Breast epithelium (tissue), 4 donors: ENCODE results near the gene CYTIP. TPM values are rescaled to one million over a fixed set of nuclear protein-coding genes. Genes with fewer than 3 reads are reported as not detected.

Source experiments
- DNase-seq, 2 donors: peaks; one replicate each; pipeline ENCODE4 v3.0.0-alpha.2; 2019; ENCODE audit warnings: low spot score in 2 of 2
- H3K27ac ChIP-seq, 2 donors: fragments of 200-600 bp; sonication (generic) in 1 of 2; one replicate each; pipeline ENCODE4 v1.5.1; 2016 to 2019; ENCODE audit warnings: mild to moderate bottlenecking in 1 of 2
- H3K27me3 ChIP-seq, 2 donors: fragments of 200-600 bp; sonication (generic) in 1 of 2; one replicate each; pipeline versions ENCODE4 v1.5.1 to v1.6.0; 2017 to 2019; ENCODE audit warnings: control low read depth in 1 of 2, mild to moderate bottlenecking in 1 of 2
- H3K36me3 ChIP-seq: fragments of 200-600 bp; one replicate; pipeline ENCODE4 v1.5.1; 2019
- H3K4me1 ChIP-seq, 2 donors: fragments of 200-600 bp; sonication (generic); one replicate each; pipeline ENCODE4 v1.5.1; 2016 to 2019; ENCODE audit warnings: control low read depth in 1 of 2
- H3K4me3 ChIP-seq, 3 donors: fragments of 200-600 bp; sonication (generic); 1 replicate in 2 of 3; 2 replicates in 1 of 3; pipeline ENCODE4 v1.5.1; 2016 to 2019; ENCODE audit warnings: mild to moderate bottlenecking in 3 of 3, moderate library complexity in 2 of 3
- H3K9me3 ChIP-seq, 2 donors: fragments of 200-600 bp; sonication (generic) in 1 of 2; one replicate each; pipeline ENCODE4 v1.5.1; 2016 to 2019; ENCODE audit warnings: control low read depth in 1 of 2
- CTCF ChIP-seq, 3 donors: fragments of 450-650 bp; IDR thresholded peaks; one replicate each; pipeline ENCODE4 v1.5.1; 2016 to 2017; ENCODE audit warnings: antibody characterized with exemption in 3 of 3, mild to moderate bottlenecking in 3 of 3, moderate library complexity in 3 of 3
- POLR2A ChIP-seq: fragments of 450-650 bp; IDR thresholded peaks from one replicate; pipeline ENCODE4 v1.6.1; 2016; ENCODE audit warnings: antibody characterized with exemption, mild to moderate bottlenecking, moderate library complexity
- POLR2AphosphoS5 ChIP-seq, 3 donors: sonication (generic); formaldehyde crosslinking; IDR thresholded peaks; one replicate each; pipeline ENCODE4 v1.6.1; 2017; ENCODE audit warnings: antibody characterized with exemption in 3 of 3
- intact Hi-C: fragments of 100-400 bp; cut with DNase I; formaldehyde crosslinking; loops from one replicate; pipeline ENCODE4 v1.15.1; 2023; ENCODE audit warnings: low total_unique reads
- total RNA-seq, 3 donors: library from RNA; depleted of rRNA; stranded (reverse); fragments of >200 nt; gene quantifications; one replicate each; pipeline ENCODE4 v1.1.0, GENCODE V29; 2016

CYTIP gene
- total RNA-seq, 3 donors from 2014 or later, result 11.5 to 18.7 (median 16.8) TPM

- no peak overlapping the region for H3K4me3 ChIP-seq
- DNase-seq, result no peak
- no peaks in the 10 kb centered on the region for H3K36me3 ChIP-seq
- no peak overlapping the region for H3K27ac ChIP-seq
- H3K4me1 ChIP-seq, result no peaks in the 10 kb centered on the region
- TF ChIP-seq CTCF (IDR thresholded peaks at IDR 0.05) (no peak), POLR2AphosphoS5 (IDR thresholded peaks at IDR 0.05) (no peak), POLR2A (no peak)
- intact Hi-C loops, result no loop called here
- H3K9me3 ChIP-seq, result peaks cover 0 to 17% of the 10 kb centered on the region in 2 donors
- H3K27me3 ChIP-seq, result no peaks in the 10 kb centered on the region
Measured at GRCh38 chr2:157426477-157426994, 17.4 kb downstream of the CYTIP start.

GRCh38 chr2:157424374-157424773, 19.5 kb downstream of the CYTIP start:
- H3K27me3 ChIP-seq, result no peaks in the 10 kb centered on the region

DNA sequence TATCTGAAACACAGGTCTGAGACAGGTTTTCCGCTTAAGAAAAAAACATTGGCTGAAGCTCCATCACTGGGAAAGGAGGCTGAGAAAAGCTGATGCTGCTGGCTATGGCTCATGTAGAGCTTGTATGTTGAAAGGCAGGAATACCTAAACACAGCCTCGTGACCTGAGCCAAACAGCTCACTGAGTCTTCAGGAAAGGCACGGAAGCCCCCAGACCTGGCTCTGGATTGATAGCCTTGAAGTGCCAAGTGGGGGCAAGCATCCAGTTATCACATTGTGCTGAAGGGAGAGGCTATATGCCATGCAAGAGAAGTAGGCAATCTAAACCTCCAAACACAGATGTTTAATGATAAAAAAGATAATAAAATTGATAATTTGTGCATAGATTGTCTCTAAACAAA, 21.9 kb downstream of the CYTIP start:
- Histone ChIP-seq H3K27ac (no peak overlapping the region), H3K4me3 (no peak overlapping the region), H3K4me1 (no peaks in the 10 kb centered on the region), H3K36me3 (no peaks in the 10 kb centered on the region), H3K9me3 (peaks cover 0 to 17% of the 10 kb centered on the region in 2 donors), H3K27me3 (no peaks in the 10 kb centered on the region)
- intact Hi-C loops, result loop anchor here (2.0 kb wide), 1 partner anchor 75 kb away; no protein-coding TSS in a partner anchor
- TF ChIP-seq CTCF (IDR thresholded peaks at IDR 0.05), result no peak
- no peak for TF ChIP-seq POLR2A
- DNase-seq, result no peak

More at GRCh38 chr2:157424374-157424773, 19.5 kb downstream of the CYTIP start:
- H3K4me1 ChIP-seq, result no peaks in the 10 kb centered on the region
- TF ChIP-seq POLR2AphosphoS5 (IDR thresholded peaks at IDR 0.05) (no peak), CTCF (IDR thresholded peaks at IDR 0.05) (no peak), POLR2A (no peak)
- DNase-seq, result no peak
- no peaks in the 10 kb centered on the region for H3K36me3 ChIP-seq
- H3K9me3 ChIP-seq, result peaks cover 0 to 17% of the 10 kb centered on the region in 2 donors
- intact Hi-C loops, result no loop called here
- H3K4me3 ChIP-seq, result no peak overlapping the region
- H3K27ac ChIP-seq, result no peak overlapping the region

DNA sequence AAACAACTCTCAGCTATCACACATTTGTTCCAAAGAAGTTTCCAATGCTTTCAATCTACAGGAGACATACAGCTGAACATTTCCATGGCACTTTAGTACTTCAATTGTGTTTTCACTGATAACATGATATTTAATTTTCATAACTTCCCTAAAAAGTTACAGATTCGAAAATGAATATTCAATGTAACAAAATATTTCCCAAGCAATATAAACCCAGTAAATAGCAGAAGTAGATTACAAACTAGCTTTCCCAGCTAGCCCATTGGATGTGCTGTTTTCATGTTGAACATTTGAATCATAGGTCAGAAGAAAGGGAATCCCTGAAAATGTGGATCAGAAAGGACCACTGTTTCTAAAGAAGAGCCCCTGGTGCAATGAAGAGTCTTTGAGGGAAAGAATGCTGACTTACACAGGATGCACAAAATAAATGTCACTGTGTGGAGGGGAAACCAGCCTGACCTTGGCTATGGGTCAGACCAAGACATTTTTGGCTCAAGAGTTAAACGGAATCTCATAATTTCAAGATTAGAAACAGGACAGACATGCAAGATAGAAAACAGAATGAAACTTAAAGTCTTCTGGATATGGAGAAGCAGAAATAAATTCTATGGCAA, 22.5 kb downstream of the CYTIP start:
- H3K9me3 ChIP-seq, result peaks cover 0 to 17% of the 10 kb centered on the region in 2 donors
- no peak for TF ChIP-seq CTCF (IDR thresholded peaks at IDR 0.05)
- TF ChIP-seq POLR2AphosphoS5 (IDR thresholded peaks at IDR 0.05), result no peak
- no peak for TF ChIP-seq POLR2A
- no peaks in the 10 kb centered on the region for H3K4me1 ChIP-seq
- no peak overlapping the region for H3K27ac ChIP-seq
- no peak overlapping the region for H3K4me3 ChIP-seq
- no peak for DNase-seq
- intact Hi-C loops, result loop anchor here (2.0 kb wide), 1 partner anchor 75 kb away; no protein-coding TSS in a partner anchor
- no peaks in the 10 kb centered on the region for H3K27me3 ChIP-seq
- no peaks in the 10 kb centered on the region for H3K36me3 ChIP-seq

DNA sequence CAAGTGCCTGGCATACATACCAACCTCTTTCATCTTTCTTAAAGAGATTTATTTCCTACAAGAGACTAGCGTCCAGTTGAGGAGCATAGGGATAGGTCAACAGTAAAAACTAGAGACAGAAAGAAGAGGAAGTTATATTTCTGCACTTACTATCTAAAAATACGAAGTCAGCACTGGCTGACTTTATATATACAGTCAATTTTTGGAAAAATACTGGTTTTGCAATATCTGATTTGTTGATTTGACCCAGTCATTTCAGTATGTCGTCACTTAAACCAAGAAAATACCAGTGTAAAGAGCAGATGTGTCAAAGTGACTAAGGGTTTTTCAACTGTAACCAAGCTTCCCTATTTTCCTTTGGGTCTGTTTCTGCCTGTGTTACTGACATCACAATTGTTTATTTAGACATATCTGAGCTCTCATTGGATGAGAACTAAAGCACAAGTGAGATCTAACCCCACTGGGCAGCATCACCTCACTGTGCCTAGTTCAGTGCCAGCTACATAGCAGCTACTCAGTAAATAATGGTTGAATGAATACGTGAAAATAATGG, 23.0 kb downstream of the CYTIP start:
- Histone ChIP-seq H3K9me3 (peaks cover 0 to 14% of the 10 kb centered on the region in 2 donors), H3K27ac (no peak overlapping the region), H3K27me3 (no peaks in the 10 kb centered on the region), H3K36me3 (no peaks in the 10 kb centered on the region), H3K4me1 (no peaks in the 10 kb centered on the region), H3K4me3 (no peak overlapping the region)
- TF ChIP-seq CTCF (IDR thresholded peaks at IDR 0.05) (no peak), POLR2A (no peak)
- intact Hi-C loops, result loop anchor here (2.0 kb wide), 1 partner anchor 74 kb away; no protein-coding TSS in a partner anchor
- DNase-seq, result no peak
